Measurements from ENCODE around the gene P2RX7.

Gene P2RX7

GRCh38 chr12:121236776-121237175, 104.1 kb downstream of the P2RX7 start:
- DNase-seq: no peak

GRCh38 chr12:121237415-121237814, 104.7 kb downstream of the P2RX7 start:
- no peak for DNase-seq
